ENCODE data around the gene SPTB.

Gene SPTB

GRCh38 chr14:64868841-64869240 lies 10.9 kb downstream of the SPTB start:
- TF ChIP-seq CTCF (IDR thresholded peaks at IDR 0.05; ENCODE audit: low read depth, low read length, missing control alignments) = no peak
- H3K4me3 ChIP-seq (ENCODE audit: low read depth, low read length) = no peak overlapping the region
- in situ Hi-C loops (cut with HindIII; ENCODE audit: low sequenced_read_pairs) = no loop called here
- no peak for DNase-seq (ENCODE audit: low read depth)

GRCh38 chr14:64868379-64868778 lies 11.3 kb downstream of the SPTB start:
- in situ Hi-C loops (cut with HindIII; ENCODE audit: low sequenced_read_pairs) = no loop called here
- H3K4me3 ChIP-seq (ENCODE audit: low read depth, low read length) = no peak overlapping the region
- TF ChIP-seq CTCF (IDR thresholded peaks at IDR 0.05; ENCODE audit: low read depth, low read length, missing control alignments) = no peak
- DNase-seq (ENCODE audit: low read depth) = no peak

- in situ Hi-C loops (cut with HindIII; ENCODE audit: low sequenced_read_pairs) = no loop called here
- TF ChIP-seq CTCF (IDR thresholded peaks at IDR 0.05; ENCODE audit: low read depth, low read length, missing control alignments) = no peak
- DNase-seq (ENCODE audit: low read depth) = no peak
- H3K4me3 ChIP-seq (ENCODE audit: low read depth, low read length) = no peak overlapping the region
Measured at GRCh38 chr14:64867182-64867581, 12.5 kb downstream of the SPTB start.

- DNase-seq (ENCODE audit: low read depth) = no peak
- in situ Hi-C loops (cut with HindIII; ENCODE audit: low sequenced_read_pairs) = no loop called here
- H3K4me3 ChIP-seq (ENCODE audit: low read depth, low read length) = no peak overlapping the region
- TF ChIP-seq CTCF (IDR thresholded peaks at IDR 0.05; ENCODE audit: low read depth, low read length, missing control alignments) = no peak
Measured at GRCh38 chr14:64865992-64866391, 13.7 kb downstream of the SPTB start.

GRCh38 chr14:64865109-64865508 lies 14.6 kb downstream of the SPTB start:
- TF ChIP-seq CTCF (IDR thresholded peaks at IDR 0.05; ENCODE audit: low read depth, low read length, missing control alignments) = no peak
- in situ Hi-C loops (cut with HindIII; ENCODE audit: low sequenced_read_pairs) = no loop called here
- no peak for DNase-seq (ENCODE audit: low read depth)
- H3K4me3 ChIP-seq (ENCODE audit: low read depth, low read length) = no peak overlapping the region

- no peak for DNase-seq (ENCODE audit: low read depth)
- H3K4me3 ChIP-seq (ENCODE audit: low read depth, low read length) = no peak overlapping the region
- in situ Hi-C loops (cut with HindIII; ENCODE audit: low sequenced_read_pairs) = no loop called here
- TF ChIP-seq CTCF (IDR thresholded peaks at IDR 0.05; ENCODE audit: low read depth, low read length, missing control alignments) = no peak
Measured at GRCh38 chr14:64864258-64864657, 15.4 kb downstream of the SPTB start.

GRCh38 chr14:64861916-64862315 lies 17.8 kb downstream of the SPTB start:
- no peak for TF ChIP-seq CTCF (IDR thresholded peaks at IDR 0.05; ENCODE audit: low read depth, low read length, missing control alignments)
- DNase-seq (ENCODE audit: low read depth) = no peak
- no peak overlapping the region for H3K4me3 ChIP-seq (ENCODE audit: low read depth, low read length)
- in situ Hi-C loops (cut with HindIII; ENCODE audit: low sequenced_read_pairs) = no loop called here
